ENCODE results near the gene PRPF40B. TPM values are rescaled to one million over a fixed set of nuclear protein-coding genes. Genes with fewer than 3 reads are reported as not detected.

Gene PRPF40B
- total RNA-seq, 2 experiments from 2014 or later: 9.3 to 11.4 TPM

DNA sequence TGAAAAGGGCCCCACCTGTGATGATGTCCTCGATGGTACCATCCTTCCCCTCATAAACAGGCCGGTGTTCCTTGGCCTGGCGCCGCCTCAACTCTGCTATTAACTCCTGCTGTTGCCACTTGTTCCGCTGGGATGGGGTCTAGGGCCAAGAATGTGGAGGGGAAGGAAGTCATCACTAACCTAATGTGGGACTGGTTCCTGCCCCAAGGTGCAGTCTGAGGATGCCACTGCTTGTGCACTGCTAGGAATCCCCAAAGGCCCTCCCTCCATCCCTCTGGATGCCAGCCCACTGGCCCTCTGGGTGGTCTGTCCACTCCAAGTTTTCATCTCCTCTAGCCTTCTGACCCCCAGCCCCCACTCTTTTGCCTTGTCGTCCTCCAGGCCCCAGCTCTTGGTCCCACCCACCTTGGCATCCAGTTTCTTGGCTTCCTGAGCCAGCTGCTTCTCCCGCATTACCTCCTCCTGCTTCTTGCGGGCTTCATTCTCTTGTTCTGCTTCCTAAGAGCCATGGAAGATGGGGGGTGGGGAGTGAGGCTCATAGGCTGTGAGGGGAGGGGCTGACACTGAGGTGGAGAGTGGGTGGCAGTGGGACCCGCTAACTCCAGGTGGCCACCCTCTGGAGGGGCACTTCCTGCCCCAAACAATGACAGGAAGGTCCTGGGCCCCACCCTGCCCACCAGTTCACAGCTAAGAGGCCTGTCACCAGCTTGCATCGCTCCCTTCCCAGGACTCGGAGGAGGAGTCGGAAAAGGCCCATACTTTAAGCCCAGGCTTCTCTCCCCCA lies 23.7 kb downstream of the PRPF40B start:
- POLR2A ChIA-PET: no interaction called here
- CTCF ChIA-PET: interaction anchor here (0.7 to 10.8 kb wide), 4 partner anchors 9 to 131 kb away, joined by 3 to 145 read pairs (median 4); partner anchors contain the start of gene FMNL3

DNA sequence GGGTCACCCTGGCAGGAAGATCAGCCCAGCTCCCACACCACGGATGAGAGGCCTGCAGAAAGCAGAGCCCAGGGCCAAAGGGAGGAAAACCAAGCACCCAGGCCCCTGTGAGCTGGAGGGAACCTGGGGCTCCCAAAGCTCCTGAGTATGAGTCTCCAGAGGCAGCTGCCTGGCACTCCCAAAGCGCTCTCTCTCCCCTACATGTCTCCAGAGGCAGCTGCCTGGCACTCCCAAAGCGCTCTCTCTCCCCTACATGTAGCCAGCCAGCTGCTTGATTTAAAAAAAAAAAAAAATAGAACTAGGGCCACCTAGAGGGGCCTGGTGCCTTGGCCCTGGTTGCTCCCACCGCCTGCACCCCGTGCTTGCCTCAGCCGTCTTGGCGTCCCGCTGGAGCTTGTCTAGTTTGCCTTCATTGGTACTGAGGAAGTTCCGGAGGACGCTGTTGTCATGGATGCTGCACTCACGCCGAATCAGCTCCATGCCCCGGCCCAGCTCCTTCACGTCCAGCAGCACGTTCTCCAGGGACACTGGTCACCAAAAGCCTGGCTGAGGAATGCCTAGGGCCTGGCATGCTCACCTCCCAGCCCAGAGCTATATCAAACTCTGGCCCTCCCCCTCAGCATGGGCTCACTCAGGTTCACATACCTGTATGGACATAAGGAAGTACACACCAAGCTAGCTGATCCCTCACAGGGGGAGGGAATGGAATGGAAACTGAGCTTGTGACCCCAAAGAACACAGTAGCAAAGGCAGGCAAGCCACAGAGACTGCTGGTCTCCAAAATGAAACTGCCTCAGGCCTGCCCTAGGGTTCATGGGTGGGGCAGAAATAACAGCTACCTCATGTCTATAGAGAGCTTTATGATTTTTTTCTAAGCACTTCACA lies 24.7 kb downstream of the PRPF40B start:
- CTCF ChIA-PET: interaction anchor here (0.6 to 10.8 kb wide), 7 partner anchors 10 to 130 kb away, joined by 3 to 145 read pairs (median 3); partner anchors contain the start of genes FMNL3 and TMBIM6
- POLR2A ChIA-PET: interaction anchor here (1.3 kb wide), 1 partner anchor 93 kb away, joined by 3 read pairs; the partner anchor contains the start of gene TMBIM6

DNA sequence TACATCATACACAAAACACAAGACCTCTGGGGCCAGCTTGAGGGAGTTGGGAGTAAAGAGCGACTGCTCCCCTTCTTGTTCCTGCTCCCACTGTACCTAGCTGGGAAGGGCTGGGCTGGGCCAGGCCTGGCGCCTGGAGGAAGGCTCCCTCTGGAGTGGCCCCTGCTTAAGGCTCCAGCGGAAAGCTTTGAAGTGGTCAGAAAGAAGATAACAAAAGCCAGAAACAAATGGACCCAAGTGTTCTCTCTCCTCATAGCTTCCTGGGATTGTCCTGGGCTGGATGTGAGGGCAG lies 25.3 kb downstream of the PRPF40B start:
- CTCF ChIA-PET: interaction anchor here (0.6 to 10.8 kb wide), 5 partner anchors 11 to 93 kb away, joined by 3 to 145 read pairs (median 3); partner anchors contain the start of genes FMNL3 and TMBIM6
- POLR2A ChIA-PET: interaction anchor here (0.8 to 1.3 kb wide), 2 partner anchors 93 to 129 kb away, joined by 3 read pairs; partner anchors contain the start of gene TMBIM6

DNA sequence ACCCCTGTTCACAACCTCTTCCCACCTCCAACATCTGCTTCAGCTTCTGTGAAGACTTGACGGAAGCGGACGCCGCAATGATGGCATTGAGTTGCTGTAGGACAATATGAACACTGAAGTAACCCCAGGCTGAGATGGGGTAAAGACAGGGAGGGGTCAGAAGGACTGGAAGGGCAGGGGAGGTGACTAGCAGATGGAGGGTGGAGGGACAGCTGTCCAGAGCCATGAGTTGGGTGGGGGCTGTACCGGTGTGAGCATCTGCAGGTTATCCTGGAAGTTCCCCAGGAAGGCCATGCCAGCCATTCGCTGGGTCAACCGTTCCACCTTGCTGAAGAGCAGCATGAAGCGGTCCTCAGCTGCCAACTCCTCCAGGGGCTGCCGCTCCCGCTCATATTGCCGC lies 26.1 kb downstream of the PRPF40B start:
- ChIA-PET CTCF (interaction anchor here (1.5 to 10.8 kb wide), 2 partner anchors 46 to 58 kb away, joined by 3 to 145 read pairs; partner anchors contain the start of gene FMNL3), POLR2A (interaction anchor here (0.8 kb wide), 1 partner anchor 128 kb away, joined by 3 read pairs; no protein-coding TSS in a partner anchor)

DNA sequence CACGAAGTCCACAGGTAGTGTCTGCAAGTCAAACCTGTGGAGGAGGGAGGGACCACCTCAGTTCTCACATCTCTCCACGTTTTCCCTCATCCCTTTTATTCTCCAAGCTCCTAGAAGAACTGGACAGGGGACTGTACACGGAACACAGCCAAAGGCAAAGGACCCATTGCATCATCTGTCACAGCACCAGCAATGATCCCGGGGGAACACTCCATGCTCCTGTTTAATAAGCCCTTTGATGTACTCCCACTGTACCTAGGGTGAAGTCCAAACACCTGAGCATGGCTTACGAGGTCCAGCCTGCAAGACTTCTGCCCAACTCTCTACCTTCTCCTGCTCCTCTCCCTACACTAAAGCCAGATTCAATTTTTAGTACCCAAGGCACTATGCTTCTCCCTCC lies 26.5 kb downstream of the PRPF40B start:
- CTCF ChIA-PET: interaction anchor here (10.8 kb wide), 1 partner anchor 58 kb away, joined by 145 read pairs; the partner anchor contains the start of gene FMNL3
- POLR2A ChIA-PET: no interaction called here

DNA sequence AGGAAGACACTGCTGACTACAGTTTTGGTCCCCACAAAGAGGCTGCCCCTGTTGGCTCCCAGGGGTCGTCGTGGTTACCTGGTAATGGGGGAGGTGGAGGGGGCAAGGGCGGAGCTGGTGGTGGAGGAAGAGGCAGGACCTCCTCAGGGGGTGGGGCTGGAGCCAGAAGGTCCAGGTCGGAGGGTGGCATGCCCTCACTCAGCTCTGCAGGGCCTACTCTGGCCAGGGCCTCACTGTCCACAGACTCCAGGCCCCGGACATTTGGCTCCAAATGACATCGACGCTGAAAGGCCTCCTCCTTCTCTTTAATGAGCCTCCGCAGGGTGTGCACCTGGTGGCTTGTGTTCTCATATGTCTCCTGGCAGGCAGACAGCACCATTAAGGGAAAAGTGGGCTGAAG lies 28.5 kb downstream of the PRPF40B start:
- ChIA-PET CTCF (no interaction called here), POLR2A (interaction anchor here (0.5 to 1.5 kb wide), 2 partner anchors 14 to 125 kb away, joined by 3 to 4 read pairs; no protein-coding TSS in a partner anchor)

DNA sequence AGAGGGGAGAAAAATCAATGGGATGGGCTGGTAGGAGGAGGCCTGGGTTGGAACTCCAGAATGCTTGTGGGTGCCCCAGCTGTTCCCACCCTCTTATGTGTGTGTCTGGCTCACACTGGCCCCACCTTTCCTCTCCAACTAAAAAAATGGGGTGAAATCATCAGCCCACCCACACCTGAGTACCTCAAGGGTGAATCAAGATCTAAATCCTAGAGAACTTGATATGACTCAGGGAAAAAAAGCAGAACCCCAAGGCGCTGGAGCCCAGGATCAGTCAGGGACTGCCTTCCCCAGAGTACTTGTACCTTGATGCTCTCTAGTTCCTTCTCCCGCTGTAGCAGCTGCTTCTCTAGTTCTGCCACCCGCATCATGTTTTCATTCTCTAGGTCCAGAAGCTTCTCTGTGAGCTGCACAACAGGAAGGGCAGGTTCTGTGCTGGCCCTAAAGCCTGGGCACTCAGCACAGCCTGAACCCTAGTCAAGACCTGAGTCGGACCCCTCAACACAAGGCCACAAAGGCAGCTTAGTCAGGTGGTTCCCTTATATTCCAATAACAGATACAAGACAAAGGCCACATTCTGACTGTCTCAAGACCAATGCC lies 29.7 kb downstream of the PRPF40B start:
- ChIA-PET CTCF (interaction anchor here (2.9 kb wide), 1 partner anchor 8 kb away, joined by 8 read pairs; no protein-coding TSS in a partner anchor), POLR2A (no interaction called here)

DNA sequence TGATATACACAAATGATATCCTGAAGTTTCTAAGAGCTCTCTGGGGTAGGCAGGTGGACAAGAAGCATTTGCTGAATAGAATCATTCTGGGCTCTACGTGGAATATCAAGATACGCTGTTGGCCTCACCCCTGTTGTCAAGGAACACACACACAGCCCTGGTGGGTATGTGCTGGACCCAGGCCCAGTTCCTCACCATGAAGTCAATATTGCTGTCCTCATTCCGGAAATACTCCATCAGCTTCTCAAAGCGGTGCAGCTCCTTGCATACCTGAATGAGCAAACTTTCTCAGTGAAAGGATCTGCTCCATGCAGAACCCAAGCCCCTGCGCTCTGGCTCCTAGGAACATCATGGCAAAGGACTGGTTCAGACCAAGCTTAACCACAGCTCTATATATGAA lies 31.4 kb downstream of the PRPF40B start:
- POLR2A ChIA-PET: interaction anchor here (1.1 kb wide), 1 partner anchor 50 kb away, joined by 3 read pairs; no protein-coding TSS in a partner anchor
- CTCF ChIA-PET: interaction anchor here (1.3 to 2.9 kb wide), 2 partner anchors 10 to 18 kb away, joined by 4 to 8 read pairs; no protein-coding TSS in a partner anchor

DNA sequence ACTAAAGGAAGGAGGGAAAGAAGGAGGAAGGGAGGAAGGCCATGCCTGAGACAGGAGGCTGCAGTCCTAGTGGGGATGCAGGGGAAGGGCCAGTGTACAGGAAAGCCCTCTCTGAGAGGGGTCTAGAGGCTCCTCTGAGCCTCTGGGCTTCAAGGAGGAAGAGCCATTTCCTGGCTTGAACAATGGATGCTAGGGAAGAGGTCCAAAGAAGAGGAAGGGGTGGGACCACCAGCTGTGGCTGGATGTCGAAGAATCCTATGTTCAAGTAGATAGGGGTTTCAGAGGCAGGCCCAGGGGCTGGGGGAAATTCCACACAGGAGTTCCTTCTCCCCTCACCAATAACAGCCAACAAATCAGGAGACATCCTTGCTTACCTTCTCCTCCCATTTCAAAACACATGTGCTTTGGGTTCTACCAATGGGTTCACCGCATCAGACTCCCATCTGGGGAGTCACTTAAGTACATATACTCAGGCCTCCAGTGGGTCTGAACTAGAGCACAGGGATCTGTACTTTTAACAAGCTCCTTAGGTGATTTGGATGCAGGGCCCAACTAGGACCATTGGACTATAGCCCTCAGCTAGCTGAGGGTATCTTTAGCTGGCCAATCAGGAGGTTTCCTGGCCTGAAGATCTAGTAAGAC lies 32.4 kb downstream of the PRPF40B start:
- ChIA-PET CTCF (interaction anchor here (2.3 kb wide), 1 partner anchor 11 kb away, joined by 9 read pairs; no protein-coding TSS in a partner anchor), POLR2A (no interaction called here)

DNA sequence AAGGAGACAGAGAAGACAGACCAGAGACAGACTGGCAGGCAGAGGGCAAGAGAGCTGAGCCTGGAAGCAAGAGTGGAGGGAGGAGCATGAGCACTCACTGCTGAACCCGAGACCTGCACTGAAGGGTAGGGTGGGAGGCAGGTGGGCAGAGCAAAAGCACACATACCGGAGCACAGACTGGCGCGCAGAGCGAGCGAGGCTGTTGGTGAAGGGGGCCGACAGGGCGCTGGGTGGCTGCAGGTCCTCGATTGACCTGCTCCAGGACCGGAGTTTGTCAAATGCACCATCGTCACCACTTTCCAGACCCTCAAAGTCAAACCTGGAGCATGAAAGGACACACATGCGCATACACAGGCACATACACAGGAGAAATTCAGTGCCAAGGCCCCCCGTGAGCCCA lies 34.9 kb downstream of the PRPF40B start:
- CTCF ChIA-PET: interaction anchor here (2.4 kb wide), 1 partner anchor 21 kb away, joined by 8 read pairs; no protein-coding TSS in a partner anchor
- POLR2A ChIA-PET: no interaction called here

DNA sequence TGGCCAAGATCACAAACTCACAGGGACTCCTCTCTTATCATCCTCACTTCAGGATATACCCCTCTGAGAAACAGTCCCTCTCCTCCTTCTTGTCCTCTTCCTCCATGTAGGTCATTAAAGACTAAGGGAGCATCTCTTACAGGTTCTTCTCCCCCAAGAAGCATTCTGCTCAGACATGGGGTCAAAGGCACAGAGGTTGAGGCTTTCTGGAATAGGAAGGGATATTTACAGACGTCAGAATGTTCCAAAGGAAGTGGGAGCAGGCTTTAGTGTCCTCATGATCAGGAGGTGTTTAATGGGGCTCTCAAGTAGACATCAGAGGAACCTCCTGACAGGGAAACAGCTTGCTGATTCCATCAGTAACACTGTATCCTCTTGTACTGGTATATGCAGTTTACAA lies 36.4 kb downstream of the PRPF40B start:
- POLR2A ChIA-PET: no interaction called here

DNA sequence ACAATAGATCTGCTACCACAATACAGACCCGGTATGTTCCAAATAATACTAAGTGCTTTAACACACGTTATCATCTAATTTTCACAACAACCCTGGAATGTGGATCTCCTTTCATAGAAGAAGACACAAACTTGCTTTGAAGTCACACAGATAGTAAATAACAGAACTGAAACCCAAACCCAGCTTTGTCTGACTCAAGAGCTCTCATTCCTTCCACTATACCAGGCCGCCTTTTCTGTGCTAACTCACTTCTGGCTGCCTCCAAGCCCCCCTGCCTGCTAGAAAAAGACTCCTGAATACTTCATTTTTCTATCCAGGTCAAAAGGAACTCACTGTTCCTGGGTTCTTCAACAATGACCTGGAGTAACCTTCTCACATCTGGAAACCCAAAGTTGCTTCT lies 37.8 kb downstream of the PRPF40B start:
- POLR2A ChIA-PET: no interaction called here
- CTCF ChIA-PET: interaction anchor here (1.2 to 2.1 kb wide), 3 partner anchors 14 to 47 kb away, joined by 3 to 5 read pairs (median 3); no protein-coding TSS in a partner anchor

More for the DNA sequence above, 36.4 kb downstream of the PRPF40B start:
- CTCF ChIA-PET: interaction anchor here (0.6 to 2.4 kb wide), 4 partner anchors 15 to 86 kb away, joined by 3 to 8 read pairs (median 4); no protein-coding TSS in a partner anchor

DNA sequence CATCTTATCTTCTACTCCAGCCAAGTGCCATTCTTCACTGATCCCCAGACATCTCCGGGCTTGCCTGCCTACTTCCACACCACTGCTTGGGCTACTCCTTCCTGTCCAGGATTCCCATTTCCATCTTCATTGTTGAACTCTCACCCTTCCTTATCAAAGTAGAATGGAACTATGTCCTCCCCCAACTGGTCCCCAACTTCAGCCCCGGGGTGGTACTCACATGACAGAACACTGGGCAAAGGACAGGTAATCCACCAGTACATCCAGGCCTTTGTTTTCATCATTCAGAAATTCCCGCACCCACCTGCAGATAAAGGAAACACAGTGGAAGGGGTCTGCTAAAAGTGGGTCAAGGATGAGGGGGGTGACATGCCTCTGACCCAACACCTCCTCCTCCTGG lies 38.4 kb downstream of the PRPF40B start:
- ChIA-PET POLR2A (interaction anchor here (0.6 kb wide), 1 partner anchor 20 kb away, joined by 4 read pairs; no protein-coding TSS in a partner anchor), CTCF (interaction anchor here (1.2 to 2.8 kb wide), 2 partner anchors 43 to 47 kb away, joined by 3 to 20 read pairs; no protein-coding TSS in a partner anchor)

DNA sequence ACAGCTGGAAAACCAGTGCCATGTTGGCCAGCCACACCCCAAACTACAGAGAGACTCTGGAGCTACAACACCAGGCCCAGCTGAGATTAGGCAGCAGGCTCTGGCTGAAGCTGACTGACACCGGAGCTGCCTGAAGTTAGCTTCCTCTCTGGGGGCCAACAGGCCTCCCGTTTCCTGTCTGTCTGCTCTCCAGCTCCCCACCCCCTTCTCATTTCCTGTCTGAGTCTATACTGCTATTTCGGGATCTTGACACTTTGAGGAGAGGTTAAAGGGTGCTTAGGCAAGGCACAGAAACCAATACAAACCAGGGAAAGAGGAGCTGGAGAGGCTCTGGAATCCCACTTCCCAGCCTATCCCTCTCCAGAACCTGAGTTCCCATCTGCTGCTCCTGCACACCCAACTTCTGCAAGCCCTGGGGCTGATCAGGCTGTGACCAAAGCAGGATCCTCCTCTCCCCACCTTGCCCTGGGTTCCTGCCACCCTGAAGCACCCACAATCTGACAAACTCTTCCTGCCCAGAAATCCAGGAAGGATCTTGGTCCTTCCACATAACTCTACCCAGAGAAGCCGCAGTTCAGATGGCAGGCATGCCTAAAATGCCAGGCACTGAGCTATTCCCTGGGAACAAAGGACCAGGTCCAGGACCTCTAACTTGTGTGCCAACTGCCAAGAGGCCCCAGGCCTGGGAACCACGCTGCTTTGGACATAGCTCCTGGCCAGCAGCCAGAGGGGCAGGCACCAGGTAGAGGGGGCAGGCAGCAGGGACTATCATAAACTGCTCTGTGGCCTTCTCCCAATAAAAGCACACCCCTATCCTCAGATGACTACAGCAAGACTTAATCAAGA lies 39.9 kb downstream of the PRPF40B start:
- POLR2A ChIA-PET: interaction anchor here (0.9 to 1.3 kb wide), 3 partner anchors 19 to 44 kb away, joined by 3 to 5 read pairs (median 4); partner anchors contain the start of gene FMNL3
- CTCF ChIA-PET: interaction anchor here (0.9 to 2.8 kb wide), 9 partner anchors 9 to 115 kb away, joined by 3 to 20 read pairs (median 3); partner anchors contain the start of gene TMBIM6

DNA sequence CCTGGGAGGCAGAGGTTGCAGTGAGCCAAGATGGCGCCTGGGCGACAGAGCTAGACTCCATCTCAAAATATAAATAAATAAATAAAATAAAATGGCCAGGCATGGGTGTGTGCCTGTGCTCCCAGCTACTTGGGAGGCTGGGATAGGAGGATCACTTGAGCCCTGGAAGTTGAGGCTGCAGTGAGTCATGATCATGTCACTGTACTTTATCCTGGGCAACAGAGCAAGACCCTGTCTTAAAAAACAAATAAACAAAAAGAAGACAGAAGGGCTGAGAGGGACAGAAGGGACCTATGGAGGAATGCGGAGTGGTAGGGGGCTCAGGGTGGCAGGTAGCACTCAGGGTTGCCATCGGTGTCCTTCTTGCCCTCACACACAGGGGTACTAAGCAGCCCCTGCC lies 40.8 kb downstream of the PRPF40B start:
- POLR2A ChIA-PET: interaction anchor here (0.6 to 1.1 kb wide), 2 partner anchors 26 to 43 kb away, joined by 3 read pairs; partner anchors contain the start of gene FMNL3
- CTCF ChIA-PET: interaction anchor here (1.5 to 2.8 kb wide), 3 partner anchors 41 to 114 kb away, joined by 4 to 20 read pairs (median 8); partner anchors contain the start of gene TMBIM6

DNA sequence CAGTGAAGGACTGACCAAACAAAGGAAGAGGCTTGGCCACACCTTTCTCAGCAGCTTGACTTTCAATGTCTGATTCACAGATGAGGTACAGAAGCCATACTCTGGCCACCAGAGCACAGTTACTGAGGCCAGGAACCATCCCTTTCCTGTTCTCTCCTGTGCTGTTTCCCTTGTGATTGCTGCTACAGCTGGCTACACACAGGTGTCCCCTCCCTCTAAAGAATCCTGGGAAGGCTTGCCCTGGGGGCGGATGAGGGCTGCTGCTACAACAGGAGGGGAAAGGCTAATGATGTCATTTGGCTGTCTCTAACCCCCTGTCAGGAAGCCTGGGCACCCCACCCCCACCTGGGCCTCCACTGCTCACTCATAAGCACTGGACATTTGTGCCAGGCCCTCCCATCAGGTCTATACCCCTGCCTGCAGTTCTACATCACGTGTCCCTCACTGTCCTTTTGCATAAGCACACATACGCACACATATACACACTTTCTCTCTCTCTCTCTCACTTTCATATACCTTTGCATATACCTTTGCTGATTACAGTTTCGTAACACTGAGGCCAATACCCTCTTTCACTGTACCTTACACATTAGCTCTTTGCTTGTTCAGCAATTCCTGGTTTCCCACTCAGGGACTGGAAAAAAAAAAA lies 41.4 kb downstream of the PRPF40B start:
- POLR2A ChIA-PET: interaction anchor here (0.6 to 1.1 kb wide), 2 partner anchors 27 to 42 kb away, joined by 3 read pairs; partner anchors contain the start of gene FMNL3
- CTCF ChIA-PET: interaction anchor here (1.5 to 2.0 kb wide), 4 partner anchors 28 to 113 kb away, joined by 3 to 8 read pairs (median 4); partner anchors contain the start of gene TMBIM6
